ENCODE measurements around the gene FRS3.

DNA sequence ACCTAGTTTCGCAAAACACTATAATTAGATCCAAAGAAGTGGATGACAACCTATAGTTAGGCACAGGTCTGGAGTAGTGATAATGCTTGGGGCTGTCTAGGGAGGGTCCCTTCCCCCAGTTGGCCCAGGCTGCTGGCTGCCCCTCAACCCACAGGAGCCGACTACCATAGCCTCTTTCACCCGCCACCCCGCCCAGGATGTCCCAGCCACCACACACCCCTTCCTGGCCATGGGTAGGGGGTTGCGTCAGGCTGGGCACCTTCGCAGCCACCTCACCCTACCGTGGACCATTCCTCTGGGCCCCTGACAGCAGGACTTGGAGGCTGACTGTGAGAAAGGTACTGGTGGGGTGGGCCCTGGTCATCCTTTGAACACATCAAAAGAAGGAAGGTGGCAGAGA lies 52.8 kb downstream of the FRS3 start:
- TF ChIP-seq, protein P1, sequence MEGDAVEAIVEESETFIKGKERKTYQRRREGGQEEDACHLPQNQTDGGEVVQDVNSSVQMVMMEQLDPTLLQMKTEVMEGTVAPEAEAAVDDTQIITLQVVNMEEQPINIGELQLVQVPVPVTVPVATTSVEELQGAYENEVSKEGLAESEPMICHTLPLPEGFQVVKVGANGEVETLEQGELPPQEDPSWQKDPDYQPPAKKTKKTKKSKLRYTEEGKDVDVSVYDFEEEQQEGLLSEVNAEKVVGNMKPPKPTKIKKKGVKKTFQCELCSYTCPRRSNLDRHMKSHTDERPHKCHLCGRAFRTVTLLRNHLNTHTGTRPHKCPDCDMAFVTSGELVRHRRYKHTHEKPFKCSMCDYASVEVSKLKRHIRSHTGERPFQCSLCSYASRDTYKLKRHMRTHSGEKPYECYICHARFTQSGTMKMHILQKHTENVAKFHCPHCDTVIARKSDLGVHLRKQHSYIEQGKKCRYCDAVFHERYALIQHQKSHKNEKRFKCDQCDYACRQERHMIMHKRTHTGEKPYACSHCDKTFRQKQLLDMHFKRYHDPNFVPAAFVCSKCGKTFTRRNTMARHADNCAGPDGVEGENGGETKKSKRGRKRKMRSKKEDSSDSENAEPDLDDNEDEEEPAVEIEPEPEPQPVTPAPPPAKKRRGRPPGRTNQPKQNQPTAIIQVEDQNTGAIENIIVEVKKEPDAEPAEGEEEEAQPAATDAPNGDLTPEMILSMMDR (conservative IDR thresholded peaks at IDR 0.05; ENCODE audit: low read length) = no peak
- TF ChIP-seq EZH2phosphoT487 (IDR thresholded peaks at IDR 0.05; ENCODE audit: borderline replicate concordance) = no peak
